ENCODE results near the gene ABTB1.
A peak's percentile ranks its signal among the peaks of the same experiment; 100 is the strongest.

The ABTB1 gene
- total RNA-seq: 2.5 to 17.0 (median 7.4) reads per million in 18 experiments

DNA sequence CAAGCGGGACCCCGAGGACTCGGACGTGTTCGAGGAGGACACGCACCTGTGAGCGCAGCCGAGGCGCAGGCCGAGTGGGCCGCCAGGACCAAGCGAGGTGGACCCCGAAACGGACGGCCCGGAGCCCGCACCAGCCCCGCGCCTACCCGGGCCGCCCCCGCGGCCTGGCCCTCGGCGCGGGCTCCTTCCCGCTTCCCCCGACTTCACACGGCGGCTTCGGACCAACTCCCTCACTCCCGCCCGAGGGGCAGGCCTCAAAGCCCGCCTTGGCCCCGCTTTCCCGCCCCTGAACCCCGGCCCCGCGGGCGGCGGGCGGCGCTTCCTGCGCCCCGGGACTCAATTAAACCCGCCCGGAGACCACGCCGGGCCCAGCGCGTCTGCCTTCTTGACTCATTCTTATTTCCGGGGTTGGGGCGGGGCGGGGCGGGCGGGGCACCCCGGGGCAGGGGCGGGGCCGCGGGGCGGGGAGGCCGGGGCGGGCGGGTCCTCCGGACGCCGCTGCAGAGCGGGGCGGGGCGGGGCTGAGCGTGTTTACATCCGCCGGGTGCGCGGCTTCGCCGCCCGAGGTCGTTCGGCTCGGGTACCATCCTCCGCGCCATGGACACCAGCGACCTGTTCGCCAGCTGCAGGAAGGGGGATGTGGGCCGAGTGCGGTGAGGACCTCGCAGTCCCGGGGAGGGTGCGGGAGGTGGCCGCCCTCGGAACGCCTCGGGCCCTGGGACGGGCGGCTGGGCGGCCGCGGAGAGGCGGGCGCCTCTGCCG, at the start of gene ABTB1:
ABTB1 (plus strand) TSS at position 524 of the 762 bp plus-strand sequence; CDS start at position 598, 74 bp downstream.
- DNase-seq: peak; percentile 74 to 88

DNA sequence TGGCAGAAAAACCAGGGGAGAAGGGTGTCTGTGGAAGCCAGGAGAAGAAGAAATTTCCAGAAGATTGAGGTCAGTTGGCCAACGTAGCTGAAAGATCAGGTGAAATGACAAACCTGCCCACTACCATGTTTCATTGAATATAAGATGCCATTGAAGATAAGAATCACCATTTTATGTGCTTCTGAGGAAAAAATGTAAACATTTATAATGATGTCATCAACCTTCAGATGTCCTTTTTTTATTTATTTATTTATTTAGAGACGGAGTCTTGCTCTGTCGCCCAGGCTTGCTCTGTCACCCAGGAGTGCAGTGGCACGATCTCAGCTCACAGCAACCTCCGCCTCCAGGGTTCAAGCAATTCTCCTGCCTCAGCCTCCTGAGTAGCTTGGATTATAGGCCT, 48.7 kb upstream of the ABTB1 start:
- no peak for DNase-seq

DNA sequence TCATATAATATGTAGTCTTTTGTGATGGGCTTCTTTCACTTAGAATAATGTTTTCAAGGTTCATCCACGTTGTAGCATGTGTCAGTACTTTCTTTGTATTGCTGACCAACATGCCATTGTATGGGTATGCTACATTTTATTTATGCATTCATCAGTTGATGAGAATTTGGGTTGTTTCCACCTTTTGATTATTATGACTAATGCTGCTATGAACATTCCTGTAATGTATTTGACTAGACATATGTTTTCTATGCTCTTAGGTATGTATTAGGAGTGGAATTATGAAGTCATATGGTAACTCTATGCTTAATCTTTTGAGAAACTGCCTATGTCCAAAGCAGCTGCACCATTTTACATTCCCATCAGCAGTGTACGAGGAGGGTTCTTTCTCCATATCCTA, 46.9 kb upstream of the ABTB1 start:
- DNase-seq: no peak

DNA sequence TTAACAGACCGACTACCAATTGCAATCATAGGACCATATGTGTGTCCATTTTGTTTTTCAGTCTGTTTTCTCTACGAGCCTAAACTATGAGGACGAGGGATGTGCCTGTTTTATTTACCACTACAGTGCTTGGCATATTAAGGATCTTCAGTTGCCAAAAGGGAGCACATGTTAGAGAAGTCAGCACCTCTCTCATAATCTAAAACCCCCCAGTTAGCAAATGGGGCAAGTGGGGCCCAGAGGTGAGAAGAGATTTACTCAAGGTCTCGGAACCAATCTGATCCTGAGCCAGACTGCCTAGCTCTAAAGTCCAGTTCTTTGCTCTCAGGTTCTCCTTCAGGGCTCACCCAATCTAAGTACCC, 44.3 kb upstream of the ABTB1 start:
- no peak for DNase-seq

DNA sequence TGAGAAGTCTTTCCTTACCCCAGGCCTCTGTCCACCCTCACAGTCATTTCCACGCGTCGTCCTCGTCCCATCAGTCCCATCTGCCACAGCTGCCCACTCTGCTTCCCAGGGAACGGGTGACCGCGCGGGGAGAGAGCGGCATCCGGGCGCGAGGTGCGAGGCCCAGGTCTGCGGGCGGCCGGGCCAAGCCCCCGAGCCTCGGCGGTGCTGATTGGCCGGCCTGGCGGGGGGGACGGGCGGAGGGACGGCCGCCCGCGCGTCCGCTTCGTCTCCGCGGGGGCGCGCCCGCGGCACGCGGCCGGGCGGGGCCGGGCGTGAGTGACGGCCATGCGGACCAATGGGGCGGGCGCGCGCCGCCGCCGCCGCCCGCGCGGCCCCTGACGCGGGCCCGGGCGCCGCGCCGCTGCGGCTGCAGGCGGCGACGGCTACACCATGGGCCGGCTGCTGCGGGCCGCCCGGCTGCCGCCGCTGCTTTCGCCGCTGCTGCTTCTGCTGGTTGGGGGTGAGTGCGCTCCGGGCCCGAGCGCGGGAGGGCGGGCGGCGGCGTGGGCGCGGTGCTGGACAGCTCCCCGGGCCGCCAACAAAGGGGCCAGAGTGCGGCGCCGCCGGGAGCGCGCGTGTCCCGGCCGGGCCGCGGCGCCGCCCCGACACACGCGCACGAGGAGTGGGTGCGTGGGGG, 43.8 kb upstream of the ABTB1 start, which contains the start of gene PODXL2:
PODXL2 (plus strand) TSS at position 398 of the 679 bp plus-strand sequence; CDS start at position 433, 35 bp downstream.
- peak; percentile 26 to 53 for DNase-seq

DNA sequence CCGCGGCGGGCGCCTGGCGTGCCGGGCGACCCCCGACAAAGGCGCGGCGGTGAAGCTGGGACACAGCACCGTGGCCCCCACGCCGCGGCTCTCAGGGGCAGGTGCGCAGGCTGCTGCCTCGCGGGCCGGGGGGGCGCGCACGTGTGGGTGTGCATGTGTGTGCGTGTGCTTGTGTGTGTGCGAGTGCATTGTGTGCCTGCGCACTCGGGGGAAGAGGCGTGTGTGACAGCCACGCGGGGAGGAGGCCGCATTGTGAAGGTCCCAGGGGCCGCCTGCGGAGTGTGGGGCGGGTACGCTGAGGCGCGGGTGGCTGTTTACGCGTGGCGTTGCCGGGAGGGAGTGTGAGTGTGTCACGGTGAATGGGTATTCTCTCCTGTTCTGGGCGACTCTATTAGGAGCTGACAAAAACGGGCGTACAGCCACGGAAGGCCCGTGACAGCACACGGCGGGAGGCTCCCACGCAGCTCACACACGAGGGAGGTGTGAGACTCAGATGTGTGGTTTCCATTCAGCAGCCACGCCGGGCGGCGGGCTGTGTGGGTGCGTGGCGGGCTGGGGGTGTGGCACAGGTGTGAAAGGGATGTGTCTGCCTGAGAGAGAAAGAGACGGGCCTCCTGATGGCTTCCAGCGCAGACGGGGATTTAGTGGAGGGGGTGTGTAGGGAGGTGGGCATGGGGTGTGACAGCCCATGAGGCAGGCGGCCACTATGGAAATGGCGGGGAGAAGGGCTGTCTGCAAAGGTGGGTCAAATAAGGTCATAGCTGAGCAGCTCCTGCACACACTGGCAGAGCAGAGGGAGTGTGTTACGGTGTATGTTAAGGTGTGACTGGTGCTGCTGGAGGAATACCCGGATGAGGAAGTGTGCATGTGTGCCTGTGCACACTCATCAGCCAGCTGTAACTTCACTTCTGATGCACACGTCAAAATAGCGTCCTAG, 43.0 kb upstream of the ABTB1 start:
- DNase-seq: no peak

DNA sequence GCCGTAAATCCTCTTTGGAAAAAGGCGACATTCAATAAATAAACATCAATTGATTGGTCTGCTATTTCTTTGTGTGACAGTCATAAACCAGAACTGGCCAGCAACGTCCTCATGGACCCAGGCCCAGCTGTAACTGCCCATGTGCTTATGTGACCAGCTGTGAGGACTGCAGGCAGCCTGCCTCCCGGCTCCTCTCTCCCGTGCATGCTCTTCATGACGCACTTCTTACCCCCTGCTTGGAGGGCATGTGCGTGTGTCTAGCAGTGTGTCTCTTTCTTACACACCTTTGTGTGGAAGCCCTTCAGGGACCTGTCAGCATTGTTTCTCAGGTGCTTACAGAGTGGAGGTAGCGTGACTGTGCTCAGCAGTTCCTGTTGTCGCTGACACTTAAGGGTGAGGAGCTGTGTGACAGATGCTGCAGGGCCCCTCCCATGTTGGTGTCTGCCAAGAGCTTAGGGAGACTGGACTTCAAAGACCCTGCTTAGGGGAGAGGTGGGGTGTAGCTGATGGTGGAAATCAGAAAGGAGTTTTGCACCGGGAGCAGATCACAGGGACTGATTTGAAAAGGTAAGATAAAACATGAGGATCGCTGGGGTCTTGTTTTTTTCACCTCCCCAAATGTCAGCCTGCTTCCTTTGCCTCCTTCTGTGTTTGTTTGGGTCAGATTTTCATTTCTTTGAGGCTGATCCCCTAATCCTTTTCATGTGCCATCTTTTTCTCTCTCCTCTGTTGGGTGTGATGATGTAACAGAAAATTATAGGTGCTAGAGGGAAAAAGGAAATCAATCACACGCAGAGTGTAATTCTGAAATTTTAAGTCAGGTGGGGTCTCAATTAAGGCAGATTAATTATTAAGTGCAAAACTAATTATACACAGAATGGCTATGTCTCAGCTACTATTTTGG, 41.7 kb upstream of the ABTB1 start:
- DNase-seq: no peak

DNA sequence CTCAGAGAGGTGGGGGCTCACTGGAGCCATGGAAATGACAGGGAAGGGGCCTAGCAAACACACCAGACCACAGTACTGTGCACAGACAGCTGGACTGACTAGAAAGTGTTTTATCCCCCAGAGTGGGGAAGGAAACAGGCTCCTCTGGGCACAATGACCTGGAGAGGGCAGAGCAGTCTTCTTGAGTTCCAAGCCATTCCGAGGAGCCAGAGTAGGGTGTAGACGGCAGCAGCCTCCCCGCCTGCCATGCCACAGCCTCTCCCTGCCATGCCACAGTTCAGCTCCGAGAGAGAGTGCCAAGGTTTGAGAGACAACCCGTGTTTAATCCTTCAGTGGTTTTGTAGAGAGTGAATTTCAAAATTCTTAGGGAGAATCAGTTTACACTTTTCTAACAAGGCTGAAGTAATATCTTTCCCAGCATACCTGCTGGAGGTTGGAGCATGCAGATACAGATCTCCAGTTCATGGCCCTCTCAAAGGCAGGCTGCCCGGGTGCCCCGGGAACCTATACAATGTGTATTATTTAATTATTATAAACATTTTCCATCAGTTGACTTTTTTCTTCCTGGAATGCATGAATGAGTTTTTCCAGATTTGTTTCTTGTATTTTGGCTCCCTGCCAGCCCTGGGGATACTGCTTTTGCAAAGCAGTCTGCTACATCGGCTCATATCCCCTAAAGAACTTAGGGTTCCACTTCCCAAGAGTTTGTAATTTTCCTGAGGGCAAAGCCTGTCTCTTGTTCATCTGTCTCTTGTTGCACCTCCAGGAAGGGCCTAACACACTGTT, 40.5 kb upstream of the ABTB1 start:
- no peak for DNase-seq

DNA sequence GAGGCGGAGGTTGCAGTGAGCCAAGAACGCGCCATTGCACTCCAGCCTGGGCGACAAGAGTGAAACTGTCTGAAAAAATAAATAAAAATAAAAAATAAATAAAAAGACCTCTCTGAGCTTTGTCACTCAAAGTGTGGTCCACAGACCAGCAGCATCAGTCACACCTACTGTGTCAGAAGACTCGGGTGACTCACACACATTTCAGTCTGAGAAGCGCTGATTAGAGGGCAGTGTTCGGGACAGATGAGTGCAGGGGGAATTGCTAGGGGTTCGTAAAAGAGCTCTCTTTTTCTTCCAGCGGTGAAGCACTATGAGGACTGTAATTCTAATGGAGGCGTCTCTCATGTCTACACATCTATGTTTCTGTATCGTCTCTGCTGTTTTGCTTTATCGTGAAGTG, 38.1 kb upstream of the ABTB1 start:
- DNase-seq: no peak

DNA sequence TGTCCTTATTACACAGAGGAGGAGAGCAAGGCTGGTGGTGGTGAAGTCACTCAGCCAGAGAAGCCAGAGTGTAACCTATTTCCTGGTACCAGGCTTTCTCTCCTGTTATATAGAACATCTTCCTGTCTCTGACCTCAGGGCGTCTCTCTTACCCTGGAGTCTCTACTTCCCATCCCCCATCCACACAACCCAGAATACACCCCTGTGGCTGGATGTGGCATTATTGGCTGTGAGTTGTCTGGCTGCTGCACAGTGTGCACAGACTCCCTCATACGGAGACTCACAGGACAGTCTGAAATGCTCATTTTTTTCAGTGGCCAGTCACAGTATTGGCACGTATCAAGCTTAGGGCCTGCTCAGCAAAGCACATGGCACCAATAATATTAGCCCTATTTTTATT, 35.2 kb upstream of the ABTB1 start:
- DNase-seq: no peak

DNA sequence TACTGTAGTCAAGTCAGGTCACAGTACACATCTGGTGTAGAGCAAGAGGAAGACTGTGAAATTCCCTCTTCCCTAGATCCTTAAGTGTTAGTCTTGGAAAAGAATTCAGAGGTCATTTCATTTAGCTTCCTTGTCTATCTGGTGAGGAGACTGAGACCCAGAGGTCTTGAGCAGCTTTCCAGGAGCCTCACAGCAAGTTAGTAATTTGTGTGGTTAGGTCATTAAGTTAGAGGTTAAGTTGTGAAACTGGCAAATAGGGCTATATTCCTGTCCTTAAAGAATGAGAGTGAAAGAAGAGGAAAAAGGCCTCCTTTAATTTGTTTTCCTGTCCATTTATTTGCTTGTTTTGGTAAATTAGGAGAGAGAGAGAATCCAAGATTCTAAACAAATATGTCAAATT, 34.8 kb upstream of the ABTB1 start:
- no peak for DNase-seq

DNA sequence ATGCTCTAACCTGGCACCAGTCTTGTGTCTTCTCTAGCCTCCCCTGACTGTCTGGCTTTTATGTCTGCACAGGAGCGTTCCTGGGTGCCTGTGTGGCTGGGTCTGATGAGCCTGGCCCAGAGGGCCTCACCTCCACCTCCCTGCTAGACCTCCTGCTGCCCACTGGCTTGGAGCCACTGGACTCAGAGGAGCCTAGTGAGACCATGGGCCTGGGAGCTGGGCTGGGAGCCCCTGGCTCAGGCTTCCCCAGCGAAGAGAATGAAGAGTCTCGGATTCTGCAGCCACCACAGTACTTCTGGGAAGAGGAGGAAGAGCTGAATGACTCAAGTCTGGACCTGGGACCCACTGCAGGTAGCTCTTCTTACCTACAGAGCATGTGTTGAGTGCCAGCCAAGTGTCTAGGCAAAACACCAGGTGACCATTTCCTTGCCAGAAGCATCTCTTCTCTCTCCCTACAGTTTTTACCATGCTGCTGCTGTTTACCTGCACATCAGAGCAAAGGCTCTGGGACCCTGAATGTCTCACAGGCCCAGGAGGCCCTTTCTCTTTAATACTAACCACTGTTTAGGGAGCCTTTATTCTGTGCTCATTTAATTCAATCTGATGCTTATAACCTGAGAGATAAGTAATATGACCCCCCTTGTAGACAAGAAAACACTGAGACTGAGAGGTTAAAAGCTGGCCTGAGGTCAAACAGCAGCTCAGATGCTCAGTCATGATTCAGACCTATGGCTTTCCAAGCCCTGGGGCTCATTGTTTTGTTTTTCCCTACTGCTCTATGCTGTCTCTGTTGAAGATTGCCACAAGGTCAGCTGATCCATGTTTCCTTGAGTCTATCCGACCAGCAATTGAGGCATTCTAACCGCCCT, 33.3 kb upstream of the ABTB1 start:
- no peak for DNase-seq

DNA sequence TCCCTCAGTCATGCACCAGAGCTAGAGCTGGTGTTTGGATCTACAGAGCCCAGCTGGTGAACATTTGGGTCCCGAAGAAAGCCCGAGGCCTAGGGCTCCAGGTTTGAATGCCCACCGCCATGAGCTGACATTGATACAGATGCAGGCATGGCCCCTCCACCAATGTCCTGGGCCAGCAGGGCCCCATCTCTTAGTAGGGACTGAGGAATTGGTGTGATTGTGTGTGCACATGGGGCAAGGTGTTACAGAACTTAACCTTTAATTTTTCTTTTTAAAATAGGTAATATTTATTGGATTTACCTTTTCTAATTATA, 32.8 kb upstream of the ABTB1 start:
- no peak for DNase-seq

DNA sequence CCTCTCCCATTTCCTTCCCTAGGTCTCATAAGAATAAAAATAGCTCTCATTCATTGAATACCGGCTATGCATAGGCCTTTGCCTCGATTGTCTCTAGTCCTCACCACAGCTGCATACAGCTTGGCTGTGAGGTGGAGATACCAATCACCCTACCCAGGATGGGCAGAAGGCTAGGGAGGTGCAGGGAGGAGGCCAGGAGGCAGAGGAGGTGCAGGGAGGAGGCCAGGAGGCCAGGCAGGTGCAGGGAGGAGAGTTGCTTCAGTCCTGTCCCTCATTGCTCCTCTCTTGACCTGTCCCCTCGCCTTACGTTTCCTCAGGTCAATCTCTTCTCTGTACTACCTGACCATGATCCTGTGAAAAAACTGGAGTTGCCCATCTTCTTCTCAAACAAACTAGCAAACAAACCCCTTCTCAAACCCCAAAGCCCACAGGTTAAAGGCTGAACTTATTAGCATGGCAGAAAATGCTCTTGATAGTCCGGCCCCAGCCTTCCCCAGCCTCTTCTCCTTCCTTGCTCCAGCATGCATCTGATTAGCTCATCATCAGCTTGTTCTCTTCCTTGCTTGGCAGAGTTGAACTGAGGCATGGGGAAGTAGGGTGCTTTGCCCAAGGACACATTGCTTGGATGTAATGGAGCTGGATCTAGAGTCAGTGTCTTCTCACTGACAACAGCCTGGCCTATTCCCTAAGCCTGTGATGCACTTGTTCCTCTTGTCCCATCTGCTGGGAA, 27.9 kb upstream of the ABTB1 start:
- DNase-seq: peak; percentile 12 to 24

DNA sequence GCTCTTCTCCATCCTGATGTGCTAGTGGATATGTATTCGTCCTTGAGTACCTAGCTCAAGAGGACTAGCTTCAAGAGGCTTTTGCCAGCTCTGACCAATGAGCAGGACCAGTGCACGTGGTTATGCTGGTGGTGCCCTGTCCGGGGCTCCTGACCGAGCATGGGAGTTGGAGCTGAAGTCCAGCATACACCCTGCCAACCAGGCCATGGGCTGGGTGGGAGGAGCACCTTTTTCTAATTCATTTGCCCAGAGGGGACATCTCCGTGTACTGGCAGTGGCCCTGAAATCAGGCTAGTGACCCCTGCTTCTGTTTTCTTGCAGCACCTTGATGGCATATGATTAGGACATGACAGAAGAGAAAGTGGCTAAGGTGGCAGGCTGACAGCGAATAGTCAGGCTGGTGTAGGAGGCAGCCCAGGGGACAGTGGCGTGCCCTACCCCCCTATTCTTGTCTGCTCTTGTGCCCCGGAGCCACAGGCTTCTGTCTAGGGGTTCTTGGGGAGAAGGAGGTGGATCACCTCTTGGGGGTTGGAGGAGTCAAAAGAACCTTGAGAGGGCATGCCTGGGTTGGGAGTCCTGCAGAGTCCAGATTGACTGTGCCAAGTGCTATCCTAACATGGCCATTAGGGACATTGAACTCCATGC, 27.3 kb upstream of the ABTB1 start:
- DNase-seq: no peak

DNA sequence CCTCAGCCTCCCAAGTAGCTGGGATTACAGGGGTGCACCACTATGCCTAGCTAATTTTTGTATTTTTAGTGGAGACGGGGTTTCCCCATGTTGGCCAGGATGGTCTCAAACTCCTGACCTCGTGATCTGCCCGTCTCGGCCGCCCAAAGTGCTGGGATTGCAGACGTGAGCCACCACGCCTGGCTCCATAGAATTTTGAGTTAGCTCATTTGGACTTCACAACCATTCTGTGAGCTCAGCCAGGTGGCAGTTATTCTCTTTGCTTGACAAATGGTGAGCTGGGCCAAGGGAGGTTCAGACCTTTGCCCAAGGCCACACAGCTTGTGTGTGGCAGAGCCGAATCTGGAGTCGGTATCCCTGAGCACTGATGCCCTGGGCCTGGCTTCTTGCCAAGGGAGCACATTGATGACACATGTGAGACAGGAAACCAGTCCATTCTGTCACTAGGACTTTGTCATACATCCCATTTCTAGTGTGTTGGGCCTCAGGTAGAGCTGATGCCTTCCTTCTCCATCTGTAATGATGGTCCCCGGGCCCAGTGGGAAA, 26.2 kb upstream of the ABTB1 start:
- DNase-seq: no peak

DNA sequence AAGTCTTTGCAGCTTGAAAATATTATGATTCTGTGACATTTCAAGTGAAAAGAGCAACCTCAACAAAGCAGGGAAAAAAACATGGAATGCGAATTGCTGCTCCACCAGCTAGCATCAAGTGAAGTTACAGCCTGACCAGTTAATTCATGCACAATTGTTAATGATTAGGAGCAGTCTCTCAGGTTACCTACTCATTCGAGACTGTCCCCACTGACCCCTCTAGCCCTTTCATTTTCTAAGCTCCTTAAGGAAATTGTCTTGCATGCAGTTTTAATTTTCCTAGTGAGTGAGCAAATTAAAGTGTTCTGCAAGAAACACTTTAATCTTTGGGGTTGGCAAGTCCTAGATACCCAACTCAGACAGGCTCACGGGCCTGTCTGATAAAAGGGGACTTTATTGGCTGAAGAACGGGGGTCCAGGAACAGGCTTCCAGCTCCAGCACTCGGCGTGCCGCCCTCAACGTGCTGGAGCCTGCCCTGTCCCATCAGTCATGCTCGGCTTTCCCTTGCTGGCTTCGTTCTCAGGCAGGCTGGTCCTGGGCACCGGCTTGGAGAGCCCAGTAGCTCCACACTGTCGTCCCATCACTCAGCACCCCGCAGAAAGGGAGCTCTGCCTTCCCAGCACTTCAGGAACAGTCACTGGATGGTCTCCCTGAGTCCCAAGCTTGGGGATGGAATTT, 25.4 kb upstream of the ABTB1 start:
- no peak for DNase-seq

DNA sequence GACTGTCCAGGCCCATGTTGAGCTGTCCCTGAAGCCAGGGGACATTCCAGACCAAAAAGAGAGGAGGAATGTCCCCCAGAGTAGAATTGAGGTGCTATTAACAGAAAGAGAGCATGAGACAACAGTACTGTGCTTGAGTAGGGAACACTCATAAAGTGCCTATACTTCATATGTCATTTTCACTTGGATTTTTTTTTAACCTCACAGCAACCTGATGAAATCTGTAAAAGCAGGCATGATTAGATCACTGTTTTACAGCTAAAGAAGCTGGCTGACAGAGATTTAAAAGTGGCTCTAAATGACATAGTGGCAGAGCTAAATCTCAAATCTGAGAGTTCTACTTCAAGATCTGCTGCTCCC, 24.9 kb upstream of the ABTB1 start:
- no peak for DNase-seq

Measured in inflammatory macrophage (primary cell).